ENCODE data around the gene CHD6.

DNA sequence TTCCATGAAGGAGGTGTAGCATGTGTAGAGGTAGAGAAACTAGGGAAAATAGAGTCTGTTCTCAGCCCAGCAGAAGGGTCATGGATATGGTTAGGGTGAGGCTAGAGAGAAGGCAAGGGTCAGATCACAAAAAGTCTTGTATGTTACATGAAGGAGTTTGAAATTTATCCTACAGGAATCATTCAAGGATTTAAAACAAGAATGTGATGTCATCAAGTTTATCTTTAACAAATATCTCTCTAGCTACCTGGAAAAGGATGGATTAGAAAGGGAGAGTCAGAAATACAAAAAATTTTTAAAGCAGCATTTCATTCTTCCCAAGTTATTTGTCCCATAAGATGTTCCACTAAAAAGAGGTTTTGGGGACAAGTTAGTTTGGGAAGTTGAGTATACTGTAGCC lies 4.4 kb upstream of the CHD6 start:
- no peak for TF ChIP-seq OSR1 (CRISPR knock-in tag; IDR thresholded peaks at IDR 0.05)
- TF ChIP-seq CSDC2 (CRISPR knock-in tag; IDR thresholded peaks at IDR 0.05): no peak
- TF ChIP-seq TCF4 (CRISPR knock-in tag; IDR thresholded peaks at IDR 0.05; ENCODE audit: borderline replicate concordance): no peak
- TF ChIP-seq ZNF8 (CRISPR knock-in tag; IDR thresholded peaks at IDR 0.05): no peak
- no peak for TF ChIP-seq ESRRG (CRISPR knock-in tag; IDR thresholded peaks at IDR 0.05)
- no peak for TF ChIP-seq RARB (CRISPR knock-in tag; IDR thresholded peaks at IDR 0.05)
- TF ChIP-seq, protein P1, sequence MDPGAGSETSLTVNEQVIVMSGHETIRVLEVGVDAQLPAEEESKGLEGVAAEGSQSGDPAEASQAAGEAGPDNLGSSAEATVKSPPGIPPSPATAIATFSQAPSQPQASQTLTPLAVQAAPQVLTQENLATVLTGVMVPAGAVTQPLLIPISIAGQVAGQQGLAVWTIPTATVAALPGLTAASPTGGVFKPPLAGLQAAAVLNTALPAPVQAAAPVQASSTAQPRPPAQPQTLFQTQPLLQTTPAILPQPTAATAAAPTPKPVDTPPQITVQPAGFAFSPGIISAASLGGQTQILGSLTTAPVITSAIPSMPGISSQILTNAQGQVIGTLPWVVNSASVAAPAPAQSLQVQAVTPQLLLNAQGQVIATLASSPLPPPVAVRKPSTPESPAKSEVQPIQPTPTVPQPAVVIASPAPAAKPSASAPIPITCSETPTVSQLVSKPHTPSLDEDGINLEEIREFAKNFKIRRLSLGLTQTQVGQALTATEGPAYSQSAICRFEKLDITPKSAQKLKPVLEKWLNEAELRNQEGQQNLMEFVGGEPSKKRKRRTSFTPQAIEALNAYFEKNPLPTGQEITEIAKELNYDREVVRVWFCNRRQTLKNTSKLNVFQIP (CRISPR knock-in tag; IDR thresholded peaks at IDR 0.05; ENCODE audit: borderline replicate concordance, low read depth): no peak
- TF ChIP-seq GLIS3 (CRISPR knock-in tag; IDR thresholded peaks at IDR 0.05): no peak
- no peak for TF ChIP-seq ZNF70 (CRISPR knock-in tag; IDR thresholded peaks at IDR 0.05)
- TF ChIP-seq, protein P2, sequence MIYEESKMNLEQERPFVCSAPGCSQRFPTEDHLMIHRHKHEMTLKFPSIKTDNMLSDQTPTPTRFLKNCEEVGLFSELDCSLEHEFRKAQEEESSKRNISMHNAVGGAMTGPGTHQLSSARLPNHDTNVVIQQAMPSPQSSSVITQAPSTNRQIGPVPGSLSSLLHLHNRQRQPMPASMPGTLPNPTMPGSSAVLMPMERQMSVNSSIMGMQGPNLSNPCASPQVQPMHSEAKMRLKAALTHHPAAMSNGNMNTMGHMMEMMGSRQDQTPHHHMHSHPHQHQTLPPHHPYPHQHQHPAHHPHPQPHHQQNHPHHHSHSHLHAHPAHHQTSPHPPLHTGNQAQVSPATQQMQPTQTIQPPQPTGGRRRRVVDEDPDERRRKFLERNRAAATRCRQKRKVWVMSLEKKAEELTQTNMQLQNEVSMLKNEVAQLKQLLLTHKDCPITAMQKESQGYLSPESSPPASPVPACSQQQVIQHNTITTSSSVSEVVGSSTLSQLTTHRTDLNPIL (CRISPR knock-in tag; IDR thresholded peaks at IDR 0.05; ENCODE audit: low read depth): no peak
- TF ChIP-seq, protein P3, sequence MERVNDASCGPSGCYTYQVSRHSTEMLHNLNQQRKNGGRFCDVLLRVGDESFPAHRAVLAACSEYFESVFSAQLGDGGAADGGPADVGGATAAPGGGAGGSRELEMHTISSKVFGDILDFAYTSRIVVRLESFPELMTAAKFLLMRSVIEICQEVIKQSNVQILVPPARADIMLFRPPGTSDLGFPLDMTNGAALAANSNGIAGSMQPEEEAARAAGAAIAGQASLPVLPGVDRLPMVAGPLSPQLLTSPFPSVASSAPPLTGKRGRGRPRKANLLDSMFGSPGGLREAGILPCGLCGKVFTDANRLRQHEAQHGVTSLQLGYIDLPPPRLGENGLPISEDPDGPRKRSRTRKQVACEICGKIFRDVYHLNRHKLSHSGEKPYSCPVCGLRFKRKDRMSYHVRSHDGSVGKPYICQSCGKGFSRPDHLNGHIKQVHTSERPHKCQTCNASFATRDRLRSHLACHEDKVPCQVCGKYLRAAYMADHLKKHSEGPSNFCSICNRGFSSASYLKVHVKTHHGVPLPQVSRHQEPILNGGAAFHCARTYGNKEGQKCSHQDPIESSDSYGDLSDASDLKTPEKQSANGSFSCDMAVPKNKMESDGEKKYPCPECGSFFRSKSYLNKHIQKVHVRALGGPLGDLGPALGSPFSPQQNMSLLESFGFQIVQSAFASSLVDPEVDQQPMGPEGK (CRISPR knock-in tag; IDR thresholded peaks at IDR 0.05; ENCODE audit: borderline replicate concordance): no peak
